ENCODE measurements around the gene MSH5. TPM values are rescaled to one million over a fixed set of nuclear protein-coding genes. Genes with fewer than 3 reads are reported as not detected.

MSH5 gene
- total RNA-seq, 1 donor, result 23.0 TPM

GRCh38 chr6:31765559-31765909 lies 25.7 kb downstream of the MSH5 start:
- DNase-seq (ENCODE audit: low read depth), result no peak
- no peak overlapping the region for H3K4me3 ChIP-seq (ENCODE audit: low read depth, low read length)
- TF ChIP-seq, protein P1, sequence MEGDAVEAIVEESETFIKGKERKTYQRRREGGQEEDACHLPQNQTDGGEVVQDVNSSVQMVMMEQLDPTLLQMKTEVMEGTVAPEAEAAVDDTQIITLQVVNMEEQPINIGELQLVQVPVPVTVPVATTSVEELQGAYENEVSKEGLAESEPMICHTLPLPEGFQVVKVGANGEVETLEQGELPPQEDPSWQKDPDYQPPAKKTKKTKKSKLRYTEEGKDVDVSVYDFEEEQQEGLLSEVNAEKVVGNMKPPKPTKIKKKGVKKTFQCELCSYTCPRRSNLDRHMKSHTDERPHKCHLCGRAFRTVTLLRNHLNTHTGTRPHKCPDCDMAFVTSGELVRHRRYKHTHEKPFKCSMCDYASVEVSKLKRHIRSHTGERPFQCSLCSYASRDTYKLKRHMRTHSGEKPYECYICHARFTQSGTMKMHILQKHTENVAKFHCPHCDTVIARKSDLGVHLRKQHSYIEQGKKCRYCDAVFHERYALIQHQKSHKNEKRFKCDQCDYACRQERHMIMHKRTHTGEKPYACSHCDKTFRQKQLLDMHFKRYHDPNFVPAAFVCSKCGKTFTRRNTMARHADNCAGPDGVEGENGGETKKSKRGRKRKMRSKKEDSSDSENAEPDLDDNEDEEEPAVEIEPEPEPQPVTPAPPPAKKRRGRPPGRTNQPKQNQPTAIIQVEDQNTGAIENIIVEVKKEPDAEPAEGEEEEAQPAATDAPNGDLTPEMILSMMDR (IDR thresholded peaks at IDR 0.05; ENCODE audit: insufficient read depth, low read length), result no peak

DNA sequence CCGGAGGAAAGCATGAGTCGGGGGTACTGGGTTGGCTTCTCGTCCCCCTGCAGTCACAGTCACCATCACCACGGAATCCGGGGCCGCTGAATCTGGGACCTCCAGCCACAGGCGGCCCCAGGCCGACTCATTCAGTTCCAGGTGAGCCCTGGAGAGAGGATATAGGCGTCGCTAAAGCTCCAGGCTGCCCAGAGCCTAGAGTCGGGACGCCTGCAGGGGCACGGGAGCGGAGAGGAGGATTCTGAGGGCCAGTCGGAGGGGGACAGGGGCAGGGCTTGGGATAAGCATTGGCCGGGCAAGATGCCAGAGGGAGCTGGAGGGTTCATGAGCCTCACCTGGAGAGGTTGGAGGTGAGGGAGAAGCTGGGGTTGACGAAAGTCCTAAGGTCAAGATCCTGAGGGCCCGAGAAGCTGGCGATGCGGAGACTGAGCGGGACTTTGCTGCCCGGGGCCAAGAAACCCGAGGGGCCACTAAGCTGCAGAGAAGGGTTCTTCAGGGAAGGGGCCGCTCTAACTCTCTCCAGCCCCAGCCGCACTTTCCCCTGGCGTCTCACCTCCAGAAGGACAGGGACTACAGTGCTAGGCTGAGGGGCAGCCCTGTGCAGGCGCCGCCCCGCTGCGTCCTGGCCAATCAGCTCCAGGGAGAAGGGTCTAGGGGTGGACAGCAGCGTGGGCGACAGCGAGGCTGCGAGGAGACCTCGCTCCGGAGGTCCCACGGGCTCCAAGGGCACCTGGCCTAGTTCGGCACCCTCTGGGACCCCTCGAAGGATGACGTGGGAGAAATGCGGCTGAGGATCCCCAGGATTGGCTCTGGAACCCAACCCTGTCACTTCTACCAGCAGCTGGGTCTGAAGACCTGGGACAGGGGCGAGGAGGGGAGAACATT lies 26.3 kb downstream of the MSH5 start:
- no peak for DNase-seq (ENCODE audit: low read depth)
- H3K4me3 ChIP-seq (ENCODE audit: low read depth, low read length), result peak overlapping the region; percentile 41
- TF ChIP-seq, protein P1 (IDR thresholded peaks at IDR 0.05; ENCODE audit: insufficient read depth, low read length), result no peak

DNA sequence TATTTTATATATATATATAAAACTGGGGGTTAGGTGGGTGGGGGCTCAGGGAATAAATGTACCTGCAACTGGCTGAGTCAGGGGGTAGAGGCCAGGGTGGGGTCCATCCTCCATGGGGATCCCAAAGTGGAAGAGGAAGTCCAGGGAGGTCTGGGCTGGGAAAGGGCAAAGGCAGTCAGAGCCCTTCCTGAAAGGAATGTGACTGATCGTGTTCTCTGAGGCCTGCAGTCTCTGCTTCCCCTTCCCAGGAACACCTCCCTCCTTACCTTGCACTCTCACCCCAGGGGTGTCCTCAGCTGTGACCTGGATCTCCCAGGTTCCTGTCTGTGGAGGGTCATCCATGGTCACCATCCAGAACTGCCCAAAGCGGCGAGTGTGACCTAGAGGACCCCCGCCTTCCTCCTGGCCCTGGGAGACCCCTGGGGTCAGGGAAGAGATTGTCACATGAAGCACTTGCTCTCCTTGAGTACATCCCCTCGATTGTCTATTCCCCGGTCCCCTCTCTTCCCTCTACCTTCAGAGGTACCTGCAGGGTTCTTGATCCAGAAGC lies 27.4 kb downstream of the MSH5 start:
- TF ChIP-seq, protein P1 (IDR thresholded peaks at IDR 0.05; ENCODE audit: insufficient read depth, low read length), result no peak
- H3K4me3 ChIP-seq (ENCODE audit: low read depth, low read length), result no peak overlapping the region
- DNase-seq (ENCODE audit: low read depth), result no peak

DNA sequence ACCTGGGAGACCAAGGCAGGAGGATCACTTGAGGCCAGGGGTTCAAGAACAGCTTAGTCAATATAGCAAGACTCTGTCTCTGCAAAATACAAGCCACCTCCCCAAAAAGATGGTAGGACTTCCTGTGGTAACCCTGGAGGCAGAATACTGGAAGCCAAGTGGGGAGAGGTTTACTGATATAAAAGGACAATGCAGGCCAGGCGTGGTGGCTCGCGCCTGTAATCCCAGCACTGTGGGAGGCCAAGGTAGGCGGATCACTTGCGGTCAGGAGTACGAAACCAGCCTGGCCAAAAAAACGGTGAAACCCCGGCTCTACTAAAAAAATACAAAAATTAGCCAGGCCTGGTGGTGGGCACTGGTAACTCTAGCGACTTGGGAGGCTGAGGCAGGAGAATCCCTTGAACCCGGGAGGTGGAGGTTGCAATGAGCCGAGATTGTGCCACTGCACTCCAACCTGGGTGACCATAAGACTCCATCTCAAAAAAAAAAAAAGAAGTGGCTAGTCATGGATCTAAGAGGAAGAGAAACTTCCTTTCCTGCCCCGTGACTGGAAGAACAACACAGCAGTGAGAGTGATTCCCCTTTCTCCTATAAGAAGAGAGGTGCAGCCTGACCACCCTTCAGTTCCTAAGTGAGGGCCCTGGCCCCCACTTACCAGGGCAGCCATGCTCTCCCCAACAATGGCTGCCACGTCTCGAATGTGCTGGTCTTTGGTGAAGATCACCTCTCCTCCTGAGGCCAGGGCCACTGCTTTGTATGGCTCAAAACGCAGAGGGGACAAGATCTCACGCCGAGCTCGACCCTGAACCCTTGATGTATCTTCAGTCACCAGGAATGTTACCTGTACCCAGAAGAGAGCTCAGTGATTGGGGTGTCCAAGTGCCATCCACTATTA lies 28.8 kb downstream of the MSH5 start:
- H3K4me3 ChIP-seq (ENCODE audit: low read depth, low read length), result no peak overlapping the region
- TF ChIP-seq, protein P1 (IDR thresholded peaks at IDR 0.05; ENCODE audit: insufficient read depth, low read length), result no peak
- DNase-seq (ENCODE audit: low read depth), result no peak

GRCh38 chr6:31769684-31770371 lies 30.0 kb downstream of the MSH5 start:
- DNase-seq (ENCODE audit: low read depth), result peak; percentile 35
- TF ChIP-seq, protein P1 (IDR thresholded peaks at IDR 0.05; ENCODE audit: insufficient read depth, low read length), result peak; percentile 84
- no peak overlapping the region for H3K4me3 ChIP-seq (ENCODE audit: low read depth, low read length)

- DNase-seq (ENCODE audit: low read depth), result no peak
- no peak overlapping the region for H3K4me3 ChIP-seq (ENCODE audit: low read depth, low read length)
- TF ChIP-seq, protein P1 (IDR thresholded peaks at IDR 0.05; ENCODE audit: insufficient read depth, low read length), result no peak
These were observed 31.1 kb downstream of the MSH5 start for GRCh38 chr6:31770860-31771259.

Data from fibroblast of the aortic adventitia (primary cell).